Suprapubic skin (tissue), 3 donors: ENCODE data around the gene CCDC63.

Experiments
- EP300 ChIP-seq: sonication (generic); formaldehyde crosslinking; IDR thresholded peaks from one replicate; pipeline ENCODE4 v1.6.1; 2017; ENCODE audit warnings: antibody characterized with exemption
- POLR2A ChIP-seq, 2 donors: fragments of 450-650 bp; IDR thresholded peaks; one replicate each; pipeline ENCODE4 v1.6.1; 2017; ENCODE audit warnings: antibody characterized with exemption in 2 of 2, mild to moderate bottlenecking in 2 of 2, moderate library complexity in 2 of 2
- TF ChIP-seq, protein P1 (sequence below), 2 donors: fragments of 200-600 bp in 1 of 2; fragments of 450-650 bp in 1 of 2; sonication (generic) in 1 of 2; IDR thresholded peaks; one replicate each; pipeline ENCODE4 v1.5.1; 2016 to 2019; ENCODE audit warnings: antibody characterized with exemption in 2 of 2, mild to moderate bottlenecking in 1 of 2, moderate library complexity in 1 of 2

DNA sequence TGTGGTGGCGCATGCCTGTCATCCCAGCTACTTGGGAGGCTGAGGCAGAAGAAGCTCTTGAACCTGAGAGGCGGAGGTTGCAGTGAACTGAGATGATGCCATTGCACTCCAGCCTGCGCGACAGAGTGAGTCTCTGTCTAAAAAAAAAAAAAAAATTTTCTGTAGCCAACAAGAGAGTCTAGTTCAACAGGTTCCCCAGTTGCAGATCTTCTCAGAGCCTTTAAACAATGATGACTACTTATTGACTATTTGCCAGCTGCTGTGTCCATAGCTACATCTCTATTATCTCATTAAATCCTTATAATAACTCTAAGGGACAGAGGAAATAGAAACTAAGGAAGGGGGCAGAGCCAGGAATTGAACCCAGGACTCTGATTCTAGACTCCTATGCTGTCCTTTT lies 88.8 kb downstream of the CCDC63 start:
- TF ChIP-seq, protein P1, sequence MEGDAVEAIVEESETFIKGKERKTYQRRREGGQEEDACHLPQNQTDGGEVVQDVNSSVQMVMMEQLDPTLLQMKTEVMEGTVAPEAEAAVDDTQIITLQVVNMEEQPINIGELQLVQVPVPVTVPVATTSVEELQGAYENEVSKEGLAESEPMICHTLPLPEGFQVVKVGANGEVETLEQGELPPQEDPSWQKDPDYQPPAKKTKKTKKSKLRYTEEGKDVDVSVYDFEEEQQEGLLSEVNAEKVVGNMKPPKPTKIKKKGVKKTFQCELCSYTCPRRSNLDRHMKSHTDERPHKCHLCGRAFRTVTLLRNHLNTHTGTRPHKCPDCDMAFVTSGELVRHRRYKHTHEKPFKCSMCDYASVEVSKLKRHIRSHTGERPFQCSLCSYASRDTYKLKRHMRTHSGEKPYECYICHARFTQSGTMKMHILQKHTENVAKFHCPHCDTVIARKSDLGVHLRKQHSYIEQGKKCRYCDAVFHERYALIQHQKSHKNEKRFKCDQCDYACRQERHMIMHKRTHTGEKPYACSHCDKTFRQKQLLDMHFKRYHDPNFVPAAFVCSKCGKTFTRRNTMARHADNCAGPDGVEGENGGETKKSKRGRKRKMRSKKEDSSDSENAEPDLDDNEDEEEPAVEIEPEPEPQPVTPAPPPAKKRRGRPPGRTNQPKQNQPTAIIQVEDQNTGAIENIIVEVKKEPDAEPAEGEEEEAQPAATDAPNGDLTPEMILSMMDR (IDR thresholded peaks at IDR 0.05), result no peak
- TF ChIP-seq EP300 (no peak), POLR2A (IDR thresholded peaks at IDR 0.05) (no peak)
